GM21360 (cell line): ENCODE data around the gene ROR1.

Experiments
- ATAC-seq: cut with Tn5 transposase; IDR thresholded peaks from one replicate; pipeline ENCODE4 v1.9.1; 2021; ENCODE audit warnings: mild to moderate bottlenecking, moderate library complexity; ENCODE audit not compliant: unreplicated experiment

The ROR1 gene

DNA sequence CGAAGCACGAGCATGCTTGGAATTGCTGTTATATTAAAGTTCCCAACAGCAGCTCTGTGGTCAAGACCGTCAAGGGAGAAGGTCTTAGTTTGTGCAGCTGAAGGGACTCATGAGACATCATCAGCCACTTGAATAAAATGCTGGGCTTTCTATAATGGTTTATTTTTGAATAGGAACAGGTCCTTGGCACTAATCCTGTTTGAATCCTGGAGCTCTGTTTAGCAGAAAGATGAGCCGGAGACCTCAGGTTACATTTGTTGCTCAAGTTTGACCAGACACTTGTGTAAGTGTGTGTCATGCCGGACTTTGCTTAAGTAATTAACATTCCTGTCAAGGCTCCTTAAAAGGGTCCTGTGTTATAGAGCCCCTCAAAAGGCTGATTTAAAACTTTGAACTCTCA is 186.5 kb downstream of the ROR1 start:
- ATAC-seq: no peak

DNA sequence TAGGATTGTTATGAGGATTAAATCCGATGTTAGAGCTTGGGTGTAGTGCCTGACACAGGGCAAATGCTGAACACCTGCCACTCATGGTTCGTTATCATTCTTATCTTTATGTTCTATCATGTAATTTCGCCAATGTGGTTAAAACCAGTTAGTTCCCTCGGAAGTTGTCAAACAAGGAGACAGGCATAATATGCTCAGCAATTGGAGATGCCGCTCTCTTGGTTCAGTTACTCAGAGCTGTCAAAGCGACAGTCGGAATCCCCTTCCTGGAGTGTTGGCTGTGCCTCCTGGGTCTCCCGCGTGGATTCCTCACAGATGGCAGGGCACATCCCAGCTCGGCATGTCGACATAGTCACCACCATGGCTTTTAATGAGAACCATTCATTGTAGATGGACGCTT is 192.2 kb downstream of the ROR1 start:
- ATAC-seq: no peak

DNA sequence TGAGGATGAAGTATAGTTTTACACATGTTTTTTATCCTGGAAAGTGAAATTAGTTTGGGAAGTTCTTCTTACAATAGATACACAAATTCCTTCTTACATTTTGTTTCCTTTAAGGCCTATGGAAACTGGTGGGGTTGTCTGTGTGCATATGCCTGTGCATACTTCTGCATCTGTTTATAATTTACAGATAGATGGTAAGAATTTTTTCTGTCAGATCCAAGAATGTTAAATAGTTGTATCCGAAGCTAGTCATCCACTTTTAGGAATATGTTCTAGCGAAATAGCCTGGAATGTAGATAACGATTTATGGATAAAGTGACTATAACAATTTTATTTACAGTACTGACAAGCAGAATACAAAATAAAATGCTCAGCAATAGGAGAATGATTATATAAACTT is 194.1 kb downstream of the ROR1 start:
- no peak for ATAC-seq

DNA sequence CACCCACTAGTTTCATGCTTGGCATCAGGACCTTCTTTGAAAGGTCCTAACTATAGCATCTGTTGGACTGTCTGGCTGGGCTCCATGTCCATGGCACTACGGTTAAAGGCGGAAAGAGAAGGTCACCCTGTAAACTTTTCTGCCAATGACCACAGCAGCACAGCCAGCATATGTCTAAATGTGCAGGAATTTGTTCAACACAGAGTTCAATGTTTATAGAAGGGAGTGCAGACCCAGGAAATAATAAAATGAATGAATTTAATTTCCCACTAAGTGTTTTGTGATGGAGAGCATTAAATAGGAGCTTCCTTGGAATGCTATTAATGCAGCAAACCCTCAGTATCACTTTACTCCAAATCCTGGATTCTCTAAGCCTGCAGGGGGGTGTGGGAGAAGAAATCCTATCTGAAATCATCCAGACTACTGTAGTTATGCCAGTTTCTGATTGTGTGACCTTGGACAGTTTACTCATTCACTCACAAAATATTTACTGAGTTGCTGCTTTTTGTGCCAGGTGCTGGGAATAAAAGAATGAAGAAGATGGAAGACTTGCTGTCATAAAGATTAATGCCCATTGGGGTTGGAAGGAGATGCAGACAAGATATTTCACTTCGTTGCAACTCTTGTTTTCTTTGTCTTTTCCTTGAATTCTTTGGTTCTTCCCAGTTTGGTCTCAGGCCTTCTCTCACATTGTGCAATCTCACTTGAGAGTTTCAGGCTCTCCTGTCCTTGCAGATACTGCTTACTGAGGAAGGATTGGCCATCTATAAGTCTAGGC is 195.0 kb downstream of the ROR1 start:
- no peak for ATAC-seq

DNA sequence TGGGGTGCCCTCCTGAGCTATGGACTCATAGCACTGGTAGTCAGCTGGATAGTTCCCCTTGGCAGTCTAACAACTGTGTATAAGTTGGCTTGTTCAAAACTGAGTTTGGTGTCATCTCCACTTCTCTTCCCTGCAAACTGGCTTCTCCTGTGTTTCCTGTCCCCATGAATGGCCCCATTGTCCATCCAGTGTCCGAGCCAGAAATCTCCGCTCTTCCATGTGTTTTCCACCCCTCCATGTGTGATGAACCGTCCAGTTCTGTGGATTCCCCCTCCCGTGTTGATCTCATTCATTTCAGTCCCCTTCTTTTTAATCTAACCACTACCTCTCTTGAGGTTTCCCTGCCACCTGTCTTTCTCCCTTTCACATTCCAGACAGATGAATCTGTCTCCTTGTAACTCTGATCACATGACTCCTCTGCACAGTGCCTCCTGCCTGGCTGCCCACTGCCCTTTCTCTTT is 195.7 kb downstream of the ROR1 start:
- ATAC-seq: no peak

DNA sequence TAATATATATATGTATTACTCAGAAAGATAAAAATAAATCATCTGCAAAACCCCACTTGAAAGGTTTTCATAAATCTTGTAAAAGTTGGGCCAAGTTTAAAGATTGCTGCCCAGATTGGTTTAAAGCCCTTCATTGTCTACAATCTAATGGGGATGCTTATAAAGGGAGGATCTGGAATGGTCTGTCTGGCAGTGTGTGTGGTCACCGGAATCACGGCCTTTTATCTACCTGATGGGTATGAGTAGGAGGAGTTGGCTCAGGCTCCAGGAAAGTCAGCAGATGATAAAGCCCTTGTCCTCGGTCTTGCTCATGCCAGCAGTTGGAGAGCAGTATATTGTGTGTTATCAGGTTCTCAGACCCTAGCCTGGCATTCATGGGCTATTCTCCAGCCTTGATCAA is 197.7 kb downstream of the ROR1 start:
- no peak for ATAC-seq

DNA sequence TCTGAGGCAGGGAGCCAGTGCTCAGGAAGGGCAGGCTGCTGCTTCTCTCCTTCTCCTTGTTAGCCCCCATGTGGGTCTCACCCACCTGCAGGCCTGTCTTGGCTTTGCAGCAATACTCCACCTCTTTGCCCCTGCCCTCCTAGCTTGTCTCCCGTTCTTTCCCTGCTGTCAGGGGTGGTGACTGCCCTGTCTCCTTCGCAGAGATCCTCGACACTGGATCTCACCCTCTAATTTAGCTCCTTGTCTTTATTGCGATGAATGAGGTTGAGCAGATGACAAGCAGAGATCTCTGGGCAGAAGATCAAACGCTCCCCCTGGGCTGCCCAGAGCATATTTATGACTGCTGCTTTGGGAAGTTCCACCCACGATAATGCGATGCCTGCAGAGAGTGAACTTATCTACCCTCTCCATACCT is 199.2 kb downstream of the ROR1 start:
- no peak for ATAC-seq

DNA sequence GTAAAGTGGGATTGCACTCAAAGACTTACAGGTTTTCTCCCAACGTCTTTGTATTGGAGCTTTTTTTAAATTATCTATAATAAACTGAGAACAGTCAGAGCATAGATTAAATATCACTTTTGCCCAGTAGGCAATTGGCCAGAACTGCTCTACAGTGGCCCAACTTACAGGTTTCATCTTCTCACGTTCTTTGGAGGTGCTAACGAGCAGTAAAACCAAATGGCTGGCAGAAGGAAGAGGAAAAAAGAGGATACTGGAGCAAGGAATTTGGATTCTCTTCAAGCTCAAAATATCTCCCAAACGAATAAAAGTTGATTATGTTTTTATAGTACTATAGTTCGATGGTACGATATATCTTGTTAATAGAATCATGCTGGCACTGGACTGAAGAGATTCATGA is 201.1 kb downstream of the ROR1 start:
- ATAC-seq: no peak

DNA sequence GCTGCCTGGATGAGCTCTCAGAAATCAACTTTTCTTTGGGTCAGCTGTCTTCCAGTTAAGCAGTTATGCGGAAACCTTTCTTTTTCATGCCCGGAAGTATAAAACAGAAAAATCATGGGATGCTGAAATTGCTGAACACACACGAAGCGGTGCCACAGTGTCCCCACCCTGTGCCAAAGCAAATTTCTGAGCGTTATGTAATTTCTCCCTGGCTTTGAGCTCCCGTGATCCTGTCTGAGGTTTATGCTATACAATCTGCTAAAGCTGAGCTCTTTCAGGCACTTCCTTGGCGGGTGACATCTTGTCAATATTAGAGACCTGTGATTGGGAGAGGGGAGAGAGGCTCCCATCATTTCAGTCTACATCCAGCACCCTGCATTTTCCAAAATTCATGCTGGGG is 201.7 kb downstream of the ROR1 start:
- ATAC-seq: no peak

DNA sequence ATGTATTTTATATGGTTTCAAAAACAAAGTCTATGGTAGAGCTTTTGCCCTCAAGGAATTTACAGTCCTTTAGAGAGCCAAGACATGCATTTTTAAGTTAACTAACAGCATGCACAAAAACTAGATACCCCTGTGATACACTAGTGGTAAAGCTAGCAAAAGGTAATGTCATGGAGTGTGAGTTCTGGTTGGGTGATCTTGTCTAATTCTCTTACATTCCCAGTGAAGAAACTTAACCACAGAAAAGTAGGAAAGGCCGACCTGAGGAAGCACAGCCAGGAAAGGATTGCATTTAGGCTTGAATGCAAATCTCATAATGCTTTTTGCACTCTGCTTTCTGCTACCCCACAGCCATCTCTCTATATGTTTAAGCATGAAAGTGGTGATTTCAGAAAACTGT is 202.2 kb downstream of the ROR1 start:
- ATAC-seq: no peak

DNA sequence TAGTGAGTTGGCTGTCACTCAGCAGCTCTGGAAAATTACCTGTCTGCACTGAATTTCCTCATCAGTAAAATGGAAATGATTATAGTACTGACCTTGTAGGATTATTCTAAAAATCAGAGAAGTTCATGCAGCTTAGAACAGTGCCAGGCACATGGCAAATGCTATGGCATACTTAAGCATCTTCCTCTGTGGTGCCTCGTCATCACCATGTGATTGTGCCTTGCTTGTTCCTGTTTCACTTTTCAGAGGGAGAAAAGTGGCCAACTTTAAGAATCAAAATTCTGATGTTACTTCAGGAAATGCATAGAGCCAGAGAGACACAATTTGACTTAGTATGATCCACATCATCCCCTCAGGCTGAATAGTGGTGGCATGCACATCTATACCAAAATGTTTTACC is 203.6 kb downstream of the ROR1 start:
- no peak for ATAC-seq

DNA sequence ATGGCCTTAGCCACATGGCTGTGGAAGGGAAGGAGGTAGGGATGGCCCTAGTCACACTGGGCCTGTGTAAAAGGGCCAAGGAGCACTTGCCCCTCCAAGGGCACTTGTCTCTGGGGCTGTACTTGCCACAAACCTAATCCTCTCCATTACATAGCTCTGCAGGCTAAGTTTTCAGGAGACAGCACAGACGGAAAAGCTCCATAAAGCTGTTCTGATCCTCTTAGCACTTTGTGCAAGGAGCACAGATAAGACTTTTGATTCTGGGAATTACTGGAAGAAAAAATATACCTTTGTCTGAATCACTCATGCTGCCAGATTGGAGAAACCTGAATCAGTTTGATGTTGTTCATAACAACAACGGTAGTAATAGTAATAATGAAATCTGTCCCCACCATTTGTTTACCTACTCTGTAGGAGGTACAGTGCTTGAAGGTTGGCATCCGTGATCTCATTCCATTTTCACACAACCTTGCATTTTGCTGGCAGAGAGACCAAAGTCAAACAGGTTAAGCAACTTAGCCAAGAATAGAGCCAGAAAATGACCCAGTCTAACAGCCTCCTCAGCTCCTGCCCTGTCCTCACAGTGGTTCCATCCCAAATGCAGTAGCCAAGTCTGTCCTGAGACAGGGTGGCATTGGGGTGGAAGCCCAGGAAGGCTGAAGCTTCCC is 207.1 kb downstream of the ROR1 start:
- ATAC-seq: no peak

DNA sequence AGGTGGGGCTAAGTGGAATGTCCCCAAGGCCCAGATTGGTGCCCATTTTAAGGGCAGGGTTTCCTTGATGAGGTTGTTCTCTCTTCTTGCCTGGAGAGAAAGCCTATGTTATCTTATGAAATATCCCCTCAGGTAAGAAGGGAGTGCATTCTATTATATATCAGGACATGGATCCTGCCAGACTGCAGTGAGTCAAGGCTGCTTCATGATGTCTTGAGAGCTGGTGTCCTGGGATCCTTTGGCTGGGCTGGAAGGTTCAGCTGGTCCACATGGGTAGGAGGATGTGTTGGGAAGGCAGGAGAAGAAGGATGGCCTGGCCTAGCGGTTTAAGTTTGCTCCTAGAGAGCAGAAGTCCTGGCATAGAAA is 207.6 kb downstream of the ROR1 start:
- ATAC-seq: no peak

DNA sequence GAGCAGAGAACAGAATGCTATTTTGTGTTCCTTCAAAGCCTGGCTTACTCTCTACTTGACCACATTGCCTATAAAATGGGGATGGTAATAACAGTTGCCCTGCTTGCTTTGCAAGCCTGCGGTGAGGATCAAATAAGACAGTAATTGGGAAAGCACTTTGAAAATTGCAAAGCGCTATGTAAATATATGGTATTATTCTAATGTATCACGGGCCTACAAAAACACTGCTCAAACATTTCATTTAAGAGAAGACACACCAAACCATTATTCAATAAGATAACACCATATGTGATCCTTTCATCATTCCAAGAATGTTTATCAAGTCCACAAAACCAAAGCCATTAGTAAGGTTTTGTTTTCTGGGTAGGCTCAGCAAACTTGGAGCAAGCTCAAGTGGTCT is 208.4 kb downstream of the ROR1 start:
- no peak for ATAC-seq

DNA sequence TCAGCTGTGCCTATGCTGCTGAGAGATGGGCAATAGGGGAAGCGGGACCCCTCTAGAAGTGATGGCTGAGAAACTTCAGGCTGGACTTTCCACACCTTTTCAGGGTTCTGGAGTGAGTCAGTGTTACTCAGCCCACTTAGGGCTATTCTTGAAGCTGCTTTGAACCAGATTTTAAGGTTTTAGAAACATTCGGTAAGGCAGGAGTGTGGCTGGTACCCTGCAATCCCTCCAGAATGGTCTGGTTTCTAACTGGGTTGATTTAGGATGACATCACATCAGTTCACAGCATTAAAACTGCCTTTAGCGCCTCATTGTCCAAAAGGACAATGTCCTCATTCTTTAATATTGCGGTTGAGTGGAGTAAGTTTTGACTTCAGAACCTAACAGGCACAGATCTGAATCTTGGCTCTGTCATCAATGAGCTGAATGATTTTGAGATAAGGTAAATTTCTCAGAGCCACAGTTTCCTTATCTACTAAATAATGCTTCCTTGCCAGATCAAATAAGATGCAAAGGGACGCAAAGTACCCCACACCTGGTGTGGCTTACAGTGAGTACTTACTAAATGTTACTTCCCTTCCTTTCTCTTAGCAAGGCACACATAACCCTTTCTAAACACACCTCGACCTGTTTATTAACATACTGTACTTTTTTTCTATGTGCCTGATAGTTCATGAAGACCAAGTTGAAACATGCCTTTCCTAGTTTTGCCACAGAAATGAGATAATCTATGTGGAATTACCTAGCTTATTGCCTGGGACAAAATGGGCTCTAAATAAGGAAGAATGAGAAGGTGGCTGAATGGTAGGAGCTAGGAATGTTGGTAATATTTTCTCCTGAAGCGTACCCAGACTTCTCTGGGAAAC is 209.8 kb downstream of the ROR1 start:
- ATAC-seq: no peak

DNA sequence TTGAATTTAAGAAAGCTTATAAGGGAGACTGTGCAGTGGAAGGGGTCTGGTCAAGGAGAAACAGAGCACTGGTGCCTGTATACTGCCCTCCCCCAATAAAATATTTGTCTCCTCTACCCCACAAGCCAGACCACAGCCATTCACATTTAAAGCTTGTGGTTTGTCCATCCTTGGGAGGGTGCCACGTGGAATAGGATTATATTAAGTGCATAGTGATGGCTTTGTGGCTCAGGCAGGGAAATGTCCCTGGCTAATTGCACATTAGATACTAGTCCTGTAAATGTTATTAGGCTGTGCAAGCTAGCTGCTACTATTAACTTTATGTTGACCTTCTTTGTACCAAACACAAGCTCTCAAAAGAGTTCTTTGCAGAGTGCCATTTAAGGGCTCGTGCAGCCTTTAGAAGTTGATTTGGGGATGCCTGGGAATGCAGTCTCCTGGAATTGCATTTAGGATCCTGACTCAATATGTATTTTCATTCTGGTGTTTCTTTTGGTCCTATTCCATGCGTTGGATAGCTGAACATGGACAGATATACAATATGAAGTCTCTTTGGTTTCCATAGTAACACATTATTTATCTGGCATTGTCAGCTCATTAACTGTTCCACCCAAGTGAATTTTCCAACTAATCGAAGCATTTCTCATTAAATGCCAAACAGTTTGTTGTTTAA is 210.6 kb downstream of the ROR1 start:
- no peak for ATAC-seq

DNA sequence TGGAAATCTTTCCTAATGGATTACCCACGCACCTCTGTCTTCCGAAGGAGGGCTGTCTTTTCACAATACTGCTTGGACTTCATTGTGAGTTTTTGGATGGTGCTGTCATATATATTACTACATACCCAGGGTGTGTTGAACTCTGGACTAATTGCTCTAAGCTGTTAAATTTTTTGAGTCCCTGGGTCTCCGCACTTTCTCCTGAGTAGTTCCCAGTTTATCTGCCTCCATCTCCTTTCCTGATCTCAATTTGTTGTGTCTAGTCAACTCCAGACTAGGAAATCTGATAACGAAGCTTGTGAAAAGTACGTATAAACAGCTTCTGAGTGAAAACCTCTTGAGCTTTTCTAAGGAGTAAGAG is 211.1 kb downstream of the ROR1 start:
- ATAC-seq: no peak

DNA sequence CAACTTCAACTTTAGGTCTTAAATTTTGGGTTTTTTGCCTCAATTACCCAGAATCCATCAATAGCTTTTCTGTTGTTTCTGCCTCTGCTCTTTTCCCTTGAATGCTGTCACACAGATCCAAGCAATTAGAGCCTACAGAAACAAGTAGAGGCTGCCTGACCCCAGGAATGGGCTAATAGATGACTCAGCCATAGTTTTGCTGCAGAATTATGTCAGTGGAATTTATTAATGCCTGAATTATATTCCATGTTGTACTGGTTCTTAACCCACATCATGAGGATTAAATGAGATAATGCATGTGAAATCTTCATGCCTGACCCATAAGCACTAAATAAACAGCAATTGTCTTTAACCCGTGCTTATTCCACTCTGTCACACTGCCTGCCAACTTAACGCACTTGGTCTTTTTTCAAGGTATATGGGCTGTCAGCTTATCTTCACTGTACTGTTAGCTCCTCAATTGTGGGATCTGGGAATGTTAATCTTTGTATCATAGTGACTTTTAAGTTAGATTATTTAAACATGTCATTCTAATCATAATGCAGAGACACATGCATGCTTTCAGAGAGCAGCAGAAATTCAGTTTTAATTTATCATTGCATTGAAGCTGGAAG is 213.3 kb downstream of the ROR1 start:
- no peak for ATAC-seq

DNA sequence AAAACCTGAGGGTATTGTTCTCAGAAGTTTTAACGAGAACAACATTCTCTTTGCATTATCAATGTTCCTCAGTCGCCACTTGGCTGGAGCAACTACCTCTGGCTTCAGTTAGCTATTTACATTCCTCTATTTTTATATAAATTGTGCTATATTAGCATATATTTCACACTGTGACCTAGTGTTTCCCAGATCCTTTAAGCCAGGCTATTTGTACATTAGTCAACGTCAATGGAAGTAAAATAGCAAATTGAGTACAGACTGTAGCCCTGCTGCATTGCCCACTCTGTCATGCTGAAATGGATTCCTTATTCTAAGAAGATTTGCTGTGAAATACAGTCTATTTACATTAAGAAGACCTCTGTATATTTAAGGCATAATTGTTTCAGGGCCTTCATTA is 213.8 kb downstream of the ROR1 start:
- ATAC-seq: no peak

DNA sequence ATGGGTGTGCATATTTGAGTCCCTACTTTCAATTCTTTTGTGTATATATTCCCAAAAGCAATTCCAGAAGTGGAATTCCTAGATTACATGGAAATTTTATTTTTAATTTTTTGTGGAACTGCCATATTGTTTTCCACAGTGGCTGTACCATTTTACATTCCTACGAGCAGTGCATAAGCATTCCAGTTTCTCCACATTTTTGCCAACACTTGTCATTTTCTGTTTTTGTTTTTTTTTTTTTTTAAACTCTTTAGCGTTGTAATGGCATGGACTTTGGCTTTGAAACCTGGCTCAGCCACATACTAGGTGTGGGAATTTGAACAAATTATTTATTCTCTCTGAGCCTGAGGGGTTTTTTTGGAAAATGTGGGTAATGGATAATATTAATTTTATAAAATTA is 215.1 kb downstream of the ROR1 start:
- ATAC-seq: no peak

DNA sequence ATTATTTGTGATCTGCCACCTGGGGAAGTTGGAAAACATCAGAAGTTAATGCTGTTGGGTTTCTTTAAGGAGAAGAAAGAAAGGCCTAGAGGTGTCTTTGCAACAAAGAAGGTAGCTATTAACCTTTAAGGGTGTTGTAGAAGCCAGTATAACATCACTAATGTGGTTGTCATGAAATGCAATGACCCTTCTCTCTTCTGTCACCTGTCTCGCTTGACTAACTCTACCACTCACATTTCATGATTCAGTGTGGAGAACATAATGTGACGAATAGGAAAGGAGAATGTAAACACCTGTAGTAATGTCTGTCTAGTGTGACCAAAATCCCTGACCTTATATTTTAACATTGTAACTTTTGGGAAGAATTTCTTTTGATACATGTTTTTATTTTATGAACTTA is 217.9 kb downstream of the ROR1 start:
- no peak for ATAC-seq
